Neural cell (in vitro differentiated cells): Measurements from ENCODE around the gene MFRP. TPM values are rescaled to one million over a fixed set of nuclear protein-coding genes. Genes with fewer than 3 reads are reported as not detected.

Source experiments
- H2AFZ ChIP-seq: fragments of 200-600, 300-800 bp; sonication (generic), shearing (Covaris generic); 2 replicates; pipeline ENCODE4 v1.6.0; 2014; ENCODE audit warnings: low read depth, mild to moderate bottlenecking, antibody characterized with exemption, low read length, moderate library complexity
- H3F3A ChIP-seq: fragments of 200-600 bp; shearing (Covaris generic); 2 replicates; pipeline ENCODE4 v1.6.1; 2016; ENCODE audit warnings: mild to moderate bottlenecking, moderate library complexity, mixed read lengths, antibody characterized with exemption, low read length; ENCODE audit not compliant: insufficient read depth, poor library complexity, severe bottlenecking
- H3K27ac ChIP-seq: fragments of 200-600, 300-800 bp; sonication (generic), shearing (Covaris generic); 2 replicates; pipeline ENCODE4 v1.5.1; 2014; ENCODE audit warnings: mild to moderate bottlenecking, low read length, moderate library complexity
- H3K27me3 ChIP-seq: fragments of 300-800, 200-600 bp; sonication (generic), shearing (Covaris generic); 2 replicates; pipeline ENCODE4 v1.6.0; 2014; ENCODE audit warnings: mild to moderate bottlenecking, low read depth, low read length, moderate library complexity; ENCODE audit not compliant: insufficient read depth
- H3K36me3 ChIP-seq: fragments of 300-800, 200-600 bp; sonication (generic), shearing (Covaris generic); 2 replicates; pipeline ENCODE4 v1.5.1; 2014; ENCODE audit warnings: mild to moderate bottlenecking, antibody characterized with exemption, low read length, moderate library complexity; ENCODE audit not compliant: insufficient read depth
- H3K4me2 ChIP-seq: fragments of 300-800, 200-600 bp; sonication (generic), shearing (Covaris generic); 2 replicates; pipeline ENCODE4 v1.6.0; 2014; ENCODE audit warnings: mild to moderate bottlenecking, low read length
- H3K4me3 ChIP-seq: fragments of 300-800, 200-600 bp; sonication (generic), shearing (Covaris generic); 2 replicates; pipeline ENCODE4 v1.5.1; 2014; ENCODE audit warnings: mild to moderate bottlenecking, low read length, moderate library complexity
- H3K79me2 ChIP-seq: fragments of 200-600 bp; shearing (Covaris generic); replicated peaks from 2 replicates; pipeline ENCODE4 v1.6.0; 2014; ENCODE audit warnings: mild to moderate bottlenecking, low read length, moderate library complexity; ENCODE audit not compliant: insufficient read depth
- H3K9ac ChIP-seq: fragments of 300-800, 200-600 bp; sonication (generic), shearing (Covaris generic); 2 replicates; pipeline ENCODE4 v1.6.1; 2016; ENCODE audit warnings: mild to moderate bottlenecking, low read length, mixed read lengths
- H3K9me2 ChIP-seq: fragments of 200-600 bp; shearing (Covaris generic); 2 replicates; pipeline ENCODE4 v1.6.1; 2016; ENCODE audit warnings: mild to moderate bottlenecking, low read length, mixed read lengths; ENCODE audit not compliant: insufficient read depth
- H3K9me3 ChIP-seq: fragments of 200-600, 300-800 bp; sonication (generic), shearing (Covaris generic); 2 replicates; pipeline ENCODE4 v1.6.1; 2016; ENCODE audit warnings: mild to moderate bottlenecking, mixed run types, low read length, moderate library complexity, mixed read lengths
- H4K20me1 ChIP-seq: fragments of 200-600 bp; shearing (Covaris generic); 2 replicates; pipeline ENCODE4 v1.6.1; 2016; ENCODE audit warnings: mild to moderate bottlenecking, mixed run types; ENCODE audit not compliant: insufficient read depth
- CTCF ChIP-seq: fragments of 450-650 bp; IDR thresholded peaks from 2 replicates; pipeline ENCODE4 v1.5.1; 2014; ENCODE audit warnings: antibody characterized with exemption, mild to moderate bottlenecking, moderate library complexity; ENCODE audit not compliant: poor library complexity, severe bottlenecking
- EP300 ChIP-seq: fragments of 450-650 bp; conservative IDR thresholded peaks from 2 replicates; pipeline ENCODE4 v1.6.1; 2014; ENCODE audit warnings: antibody characterized with exemption, mild to moderate bottlenecking, moderate library complexity; ENCODE audit not compliant: poor library complexity, severe bottlenecking
- EZH2 ChIP-seq: fragments of 200-600, 300-800 bp; shearing (Covaris generic), sonication (generic); IDR thresholded peaks from 2 replicates; pipeline ENCODE4 v1.6.1; 2014; ENCODE audit warnings: antibody characterized with exemption, low read length, borderline replicate concordance, mild to moderate bottlenecking; ENCODE audit not compliant: insufficient read depth, poor library complexity, severe bottlenecking
- MXI1 ChIP-seq: fragments of 450-650 bp; conservative IDR thresholded peaks from 2 replicates; pipeline ENCODE4 v1.6.1; 2014; ENCODE audit warnings: antibody characterized with exemption, mild to moderate bottlenecking; ENCODE audit not compliant: poor library complexity, severe bottlenecking
- POLR2AphosphoS5 ChIP-seq: IDR thresholded peaks from 2 replicates; pipeline ENCODE4 v1.6.1; 2012
- RAD21 ChIP-seq: fragments of 450-650 bp; conservative IDR thresholded peaks from 2 replicates; pipeline ENCODE4 v1.6.1; 2014; ENCODE audit warnings: antibody characterized with exemption, mild to moderate bottlenecking, moderate library complexity
- REST ChIP-seq: IDR thresholded peaks from 2 replicates; pipeline ENCODE4 v1.6.1; 2012; ENCODE audit warnings: borderline replicate concordance
- SMC3 ChIP-seq: fragments of 450-650 bp; conservative IDR thresholded peaks from 2 replicates; pipeline ENCODE4 v1.6.1; 2014; ENCODE audit warnings: antibody characterized with exemption, mild to moderate bottlenecking, moderate library complexity; ENCODE audit not compliant: poor library complexity
- TAF1 ChIP-seq: IDR thresholded peaks from 2 replicates; pipeline ENCODE4 v1.6.1; 2012; ENCODE audit warnings: low read depth
- polyA plus RNA-seq: library from polyadenylated mRNA; depleted of rRNA; stranded (reverse); fragments of >200 nt; gene quantifications from 2 replicates; pipeline ENCODE4 v1.2.3, GENCODE V29; 2014

The MFRP gene
- polyA plus RNA-seq, 1 donor from 2014 or later, result not detected

- TF ChIP-seq TAF1 (no peak), EP300 (no peak), EZH2 (no peak), REST (no peak), CTCF (no peak), MXI1 (no peak), POLR2AphosphoS5 (no peak), SMC3 (no peak), RAD21 (no peak)
- no peaks in the 10 kb centered on the region for H3K79me2 ChIP-seq
- H3K36me3 ChIP-seq, result no peaks in the 10 kb centered on the region
- no peak overlapping the region for H2AFZ ChIP-seq
- no peak overlapping the region for H3K27ac ChIP-seq
- no peaks in the 10 kb centered on the region for H3K9me2 ChIP-seq
- peaks cover 13% of the 10 kb centered on the region for H3K27me3 ChIP-seq
- no peak overlapping the region for H3K9ac ChIP-seq
- H4K20me1 ChIP-seq, result no peaks in the 10 kb centered on the region
- no peak overlapping the region for H3K4me2 ChIP-seq
- no peaks in the 10 kb centered on the region for H3F3A ChIP-seq
- no peaks in the 10 kb centered on the region for H3K9me3 ChIP-seq
- H3K4me3 ChIP-seq, result no peak overlapping the region
Observed at GRCh38 chr11:119378851-119379465, 32.5 kb upstream of the MFRP start.

GRCh38 chr11:119377961-119378667 lies 31.6 kb upstream of the MFRP start:
- Histone ChIP-seq H3K9me3 (no peaks in the 10 kb centered on the region), H4K20me1 (no peaks in the 10 kb centered on the region), H3K4me3 (no peak overlapping the region), H3K9ac (no peak overlapping the region), H3F3A (no peaks in the 10 kb centered on the region), H2AFZ (no peak overlapping the region), H3K27me3 (peaks cover 11% of the 10 kb centered on the region), H3K36me3 (no peaks in the 10 kb centered on the region), H3K27ac (no peak overlapping the region), H3K79me2 (no peaks in the 10 kb centered on the region), H3K4me2 (no peak overlapping the region), H3K9me2 (no peaks in the 10 kb centered on the region)
- TF ChIP-seq MXI1 (no peak), POLR2AphosphoS5 (no peak), CTCF (no peak), REST (no peak), EP300 (no peak)
